GM19463 (cell line): ENCODE data around the gene TSSK1B.
"Not testable (repeated sequence)": the region's sequence is repeated elsewhere in the genome, so short reads cannot be mapped to it uniquely, and the experiment has no call there.

ENCODE experiments used
- ATAC-seq: cut with Tn5 transposase; IDR thresholded peaks from one replicate; pipeline ENCODE4 v1.9.1; 2021; ENCODE audit warnings: mild to moderate bottlenecking, moderate library complexity; ENCODE audit not compliant: unreplicated experiment

Gene TSSK1B

GRCh38 chr5:113404269-113404668, 30.5 kb downstream of the TSSK1B start:
- ATAC-seq: no peak

- not testable (repeated sequence) for ATAC-seq
These were observed 36.8 kb downstream of the TSSK1B start for GRCh38 chr5:113397986-113398385.

- ATAC-seq: no peak
These were observed 37.7 kb downstream of the TSSK1B start for GRCh38 chr5:113397046-113397445.

- no peak for ATAC-seq
These were observed 40.1 kb downstream of the TSSK1B start for GRCh38 chr5:113394658-113395057.

- no peak for ATAC-seq
These were observed 44.6 kb downstream of the TSSK1B start for GRCh38 chr5:113390224-113390623.

GRCh38 chr5:113389116-113389515, 45.7 kb downstream of the TSSK1B start:
- no peak for ATAC-seq

- ATAC-seq: no peak
These were observed 46.9 kb downstream of the TSSK1B start for GRCh38 chr5:113387844-113388243.

- ATAC-seq: no peak
These were observed 50.0 kb downstream of the TSSK1B start for GRCh38 chr5:113384782-113385285.

- no peak for ATAC-seq
These were observed 52.1 kb downstream of the TSSK1B start for GRCh38 chr5:113382731-113383130.
